K562 (cell line): Measurements from ENCODE around the gene CD164L2. TPM values are rescaled to one million over a fixed set of nuclear protein-coding genes. Genes with fewer than 3 reads are reported as not detected.
A peak's percentile ranks its signal among the peaks of the same experiment; 100 is the strongest.

Source experiments
- CBFB ChIP-seq: sonication (generic); formaldehyde crosslinking; IDR thresholded peaks from 2 replicates; pipeline ENCODE4 v1.4.0; 2020; ENCODE audit warnings: mild to moderate bottlenecking, missing genetic modification reagents
- CREB3 ChIP-seq: fragments of 450-650 bp; conservative IDR thresholded peaks from 2 replicates; pipeline ENCODE4 v1.6.1; 2016; ENCODE audit warnings: missing genetic modification characterization, low read depth, mild to moderate bottlenecking, missing compliant biosample characterization, moderate library complexity
- FOXP4 ChIP-seq: sonication (generic); formaldehyde crosslinking; IDR thresholded peaks from 2 replicates; pipeline ENCODE4 v1.8.0; 2022; ENCODE audit warnings: mild to moderate bottlenecking, missing genetic modification reagents, borderline replicate concordance
- JUND ChIP-seq, 2 experiments: IDR thresholded peaks; 2 replicates in 1 of 2; 3 replicates in 1 of 2; pipeline ENCODE4 v1.6.1; 2011; ENCODE audit warnings: borderline replicate concordance in 2 of 2, low read depth in 2 of 2, low read length in 2 of 2, improper control_type of control experiment in 1 of 2, missing biosample characterization in 1 of 2, missing genetic modification characterization in 1 of 2, missing genetic modification reagents in 1 of 2
- MGA ChIP-seq: fragments of 450-650 bp; IDR thresholded peaks from 2 replicates; pipeline ENCODE4 v1.6.1; 2016; ENCODE audit warnings: mild to moderate bottlenecking, moderate library complexity
- MTA3 ChIP-seq: fragments of 450-650 bp; formaldehyde crosslinking; IDR thresholded peaks from 2 replicates; pipeline ENCODE4 v1.6.1; 2017; ENCODE audit warnings: mild to moderate bottlenecking, borderline replicate concordance
- PHF20 ChIP-seq: fragments of 450-650 bp; IDR thresholded peaks from 2 replicates; pipeline ENCODE4 v1.6.1; 2018; ENCODE audit not compliant: partially characterized antibody
- POLR2AphosphoS2 ChIP-seq: IDR thresholded peaks from 2 replicates; pipeline ENCODE4 v1.6.1; 2012; ENCODE audit warnings: low read length, improper control_type of control experiment
- RUNX1 ChIP-seq: sonication (generic); IDR thresholded peaks from 2 replicates; pipeline ENCODE4 v1.6.1; 2016; ENCODE audit warnings: antibody characterized with exemption, low read depth
- ZBTB8A ChIP-seq: fragments of 450-650 bp; IDR thresholded peaks from 2 replicates; pipeline ENCODE4 v1.6.1; 2018; ENCODE audit warnings: mild to moderate bottlenecking, moderate library complexity; ENCODE audit not compliant: partially characterized antibody
- polyA plus RNA-seq, 8 experiments: library from polyadenylated mRNA; depleted of rRNA in 4 of 8; stranded (reverse) in 5 of 8; unstranded in 3 of 8; fragments of >200 nt; fragmentation: Nextera tagmentation in 2 of 8; fragmentation: Illumina TruSeq in 1 of 8; extraction: Ambion mirVana in 2 of 8; extraction: Trizol in 1 of 8; gene quantifications; 2 replicates each; pipeline versions ENCODE4 v1.2.1 to v1.2.3, GENCODE V29; 2011 to 2014; ENCODE audit warnings: inconsistent platforms in 1 of 8, missing spikeins in 1 of 8
- total RNA-seq, 7 experiments: library from RNA; depleted of rRNA in 6 of 7; stranded (reverse); fragments of >200 nt in 6 of 7; fragmentation: Illumina TruSeq in 2 of 7; extraction: Trizol in 2 of 7; gene quantifications; 2 replicates each; pipeline versions ENCODE4 v1.2.1 to v1.2.3, GENCODE V29; 2011 to 2021; ENCODE audit warnings: low replicate concordance in 1 of 7

Gene CD164L2
- total and polyA plus RNA-seq, 9 of the 15 experiments (the other 6 are each of a cell fraction or from before 2014, with no cell fraction given): 0.08 to 0.92 (median 0.38) TPM; not detected in 1

GRCh38 chr1:27428316-27429028 lies 45.3 kb upstream of the CD164L2 start (continued):
- TF ChIP-seq MGA: peak; percentile 79; the same call in 1 of the 2 replicates
- no peak for TF ChIP-seq CBFB (CRISPR knock-in tag)
- TF ChIP-seq POLR2AphosphoS2: no peak
- peak; percentile 88; the same call in 1 of the 2 replicates for TF ChIP-seq MTA3
- TF ChIP-seq JUND (IDR thresholded peaks at IDR 0.05; ENCODE audit: borderline replicate concordance, low read depth, low read length): peak; percentile 73
- TF ChIP-seq JUND (tag; IDR thresholded peaks at IDR 0.05; ENCODE audit: borderline replicate concordance, low read depth, low read length): peak; percentile 76; the same call in 1 of the 3 replicates
- TF ChIP-seq RUNX1: 0 out of 2 replicates have a peak, but pooled peaks have one; percentile 27
- no peak for TF ChIP-seq PHF20
- no peak for TF ChIP-seq ZBTB8A
- TF ChIP-seq CREB3: no peak
- no peak for TF ChIP-seq FOXP4 (CRISPR knock-in tag)
